GM15510 (cell line): ENCODE measurements around the gene SPTBN2.
A peak's percentile ranks its signal among the peaks of the same experiment; 100 is the strongest.

Source experiments
- POLR2A ChIP-seq: IDR thresholded peaks from 3 replicates; pipeline ENCODE4 v1.6.1; 2011; ENCODE audit warnings: borderline replicate concordance; ENCODE audit not compliant: insufficient read length; ENCODE audit errors: extremely low read depth

The SPTBN2 gene

DNA sequence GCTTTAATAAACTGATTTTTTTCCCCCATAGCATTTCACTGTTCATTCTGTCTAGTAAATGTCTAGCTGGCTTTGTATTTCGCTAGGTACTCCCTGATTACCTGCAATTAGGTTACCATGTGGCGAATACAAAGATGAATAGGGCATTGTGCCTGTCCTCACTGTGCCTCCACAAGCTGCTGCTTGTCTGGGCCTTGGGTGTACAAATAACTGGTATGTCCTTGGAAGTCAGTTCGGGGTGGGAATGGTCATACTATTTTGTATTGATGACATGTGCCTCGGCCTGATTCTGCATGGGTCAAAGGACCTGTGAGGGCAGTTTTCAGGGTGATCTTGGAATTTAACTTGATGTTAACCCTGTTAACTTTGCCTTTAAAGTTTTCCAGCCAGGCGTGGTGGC is 79.1 kb downstream of the SPTBN2 start:
- TF ChIP-seq POLR2A, result no peak

DNA sequence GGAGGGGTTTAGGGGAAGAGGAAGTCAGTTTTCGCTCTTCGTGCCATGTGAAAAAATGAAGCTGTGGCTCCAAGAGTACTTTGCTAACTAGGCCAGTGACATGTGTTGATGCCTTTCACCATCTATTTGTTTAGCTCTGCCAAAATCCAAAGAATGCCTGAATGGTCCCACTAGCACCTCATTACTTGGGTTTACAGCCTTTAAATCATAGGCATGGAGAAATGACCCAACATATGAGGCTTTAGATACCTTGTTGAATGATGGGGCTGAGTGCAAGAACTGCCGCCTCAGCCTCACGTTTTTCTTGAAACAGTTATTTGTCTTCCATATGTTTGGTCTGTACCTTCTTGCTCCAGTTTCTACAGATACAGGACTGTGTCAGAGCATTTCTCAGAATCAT is 82.2 kb downstream of the SPTBN2 start:
- no peak for TF ChIP-seq POLR2A

DNA sequence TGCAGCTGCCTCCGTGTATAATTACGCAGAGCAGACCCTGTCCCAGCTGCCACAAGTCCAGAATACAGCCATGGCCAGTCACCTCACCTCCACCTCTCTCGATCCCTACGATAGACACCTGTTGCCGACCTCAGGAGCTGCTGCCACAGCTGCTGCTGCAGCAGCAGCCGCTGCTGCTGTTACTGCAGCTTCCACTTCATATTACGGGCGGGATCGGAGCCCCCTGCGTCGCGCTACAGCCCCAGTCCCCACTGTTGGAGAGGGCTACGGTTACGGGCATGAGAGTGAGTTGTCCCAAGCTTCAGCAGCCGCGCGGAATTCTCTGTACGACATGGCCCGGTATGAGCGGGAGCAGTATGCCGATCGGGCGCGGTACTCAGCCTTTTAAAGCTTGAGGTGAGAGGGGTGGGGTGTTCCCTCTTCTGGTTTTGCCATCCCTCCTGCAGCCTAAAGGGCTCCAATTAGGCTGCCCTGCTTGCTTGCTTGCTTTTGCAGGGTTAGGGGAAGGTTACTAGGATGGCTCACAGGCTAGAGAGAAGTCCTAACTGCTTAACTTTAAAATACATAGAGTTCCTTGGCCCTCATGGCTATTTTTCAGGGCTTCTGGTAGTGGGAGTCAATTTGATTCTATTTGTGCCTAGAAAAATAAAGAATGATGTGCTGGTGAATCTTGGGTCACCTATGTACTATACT is 85.1 kb downstream of the SPTBN2 start:
- no peak for TF ChIP-seq POLR2A

DNA sequence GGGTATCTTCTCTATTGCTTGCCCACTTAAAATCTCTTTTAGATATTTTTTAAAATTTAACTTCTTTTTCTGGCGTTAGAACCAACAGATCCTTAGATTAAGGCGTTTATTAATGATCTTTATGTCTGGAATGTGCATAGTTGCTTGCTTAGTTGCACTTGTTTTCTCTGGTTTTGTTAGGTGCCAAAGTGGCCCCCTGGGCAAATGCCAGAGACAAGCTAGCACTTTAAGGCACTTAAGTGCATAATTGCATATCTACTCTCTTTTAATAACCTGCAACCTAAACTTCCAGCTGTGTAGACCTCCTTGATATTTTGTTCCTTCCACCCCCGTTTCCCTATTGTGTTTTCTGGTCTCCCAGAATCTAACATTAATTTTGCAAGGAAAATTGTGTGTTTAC is 87.2 kb downstream of the SPTBN2 start:
- TF ChIP-seq POLR2A, result no peak

DNA sequence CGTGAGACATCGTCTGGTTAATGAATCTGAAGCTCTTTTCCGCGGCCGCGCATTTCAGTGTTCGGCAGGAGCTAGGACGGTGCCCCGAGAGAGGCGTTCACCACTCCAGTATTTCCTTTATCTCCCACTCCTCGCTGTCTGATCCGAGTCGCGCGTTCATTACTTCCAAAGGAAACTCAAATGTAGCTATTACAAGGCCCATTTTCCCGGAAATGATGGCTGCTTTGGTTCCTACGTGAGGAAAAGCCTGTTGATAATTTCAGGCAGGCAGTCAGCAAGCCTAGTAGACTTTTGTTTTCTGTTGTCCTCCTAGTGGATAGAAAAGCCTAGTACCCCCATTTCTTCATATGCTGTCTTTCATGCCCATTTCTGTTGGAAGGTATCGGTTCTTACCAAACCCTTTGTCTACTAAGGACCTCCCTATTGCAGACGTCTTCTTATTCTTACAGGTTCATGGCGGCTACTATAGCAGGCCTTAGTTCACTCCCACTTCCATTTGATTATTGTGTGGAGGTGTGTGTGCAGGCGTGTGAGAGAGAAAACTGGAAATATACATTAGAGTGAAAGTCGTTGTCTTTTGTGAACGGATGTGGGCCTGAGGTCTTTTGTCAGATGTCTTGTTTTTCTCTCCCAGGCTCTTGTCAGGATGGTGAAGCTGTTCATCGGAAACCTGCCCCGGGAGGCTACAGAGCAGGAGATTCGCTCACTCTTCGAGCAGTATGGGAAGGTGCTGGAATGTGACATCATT is 89.8 kb downstream of the SPTBN2 start:
- no peak for TF ChIP-seq POLR2A

DNA sequence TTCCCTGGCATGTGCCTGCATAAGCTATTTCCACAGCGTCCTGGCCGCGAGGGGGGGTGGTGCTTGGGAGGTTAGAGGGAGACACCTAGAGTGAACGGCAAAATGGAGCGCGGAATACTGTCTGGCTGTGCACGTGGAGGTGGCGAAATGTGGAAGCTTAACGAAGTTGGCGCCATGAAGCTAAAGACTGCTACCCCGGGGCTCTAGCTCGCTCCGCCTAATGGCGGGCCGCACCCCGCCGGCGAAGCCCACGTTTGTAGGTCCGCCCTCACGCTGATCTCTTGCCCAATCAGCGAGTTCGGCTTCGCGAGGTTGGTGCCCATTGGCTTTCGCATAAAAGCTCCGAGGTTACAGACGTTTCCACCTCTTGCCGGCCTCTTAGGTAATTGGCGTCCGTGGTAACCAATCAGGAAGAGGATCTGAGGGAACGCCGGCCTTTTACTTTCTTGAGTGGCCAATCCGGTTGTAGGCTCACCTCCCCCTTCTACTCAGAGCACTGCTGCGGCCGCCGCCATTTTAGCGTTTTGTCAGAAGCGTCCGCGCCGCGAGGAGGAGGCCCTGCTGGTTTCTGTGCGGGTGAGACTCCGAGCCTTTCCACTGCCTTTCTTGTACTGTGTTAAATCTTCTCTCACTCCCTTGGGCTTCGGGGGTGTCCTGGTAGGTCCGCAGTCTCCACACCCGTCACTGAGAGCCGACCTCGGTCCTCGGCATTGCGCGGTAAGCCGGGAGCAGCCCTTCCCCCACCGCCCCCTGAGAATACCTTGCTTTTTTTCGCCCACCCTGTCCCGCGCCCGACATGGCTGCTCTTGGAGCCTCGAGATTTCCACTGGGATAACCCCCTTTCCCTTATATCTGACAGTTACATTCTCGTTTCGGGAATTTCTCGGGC is 90.6 kb downstream of the SPTBN2 start, which contains the start of gene RBM4:
Gene RBM4 (plus strand): TSS at position 527 of the 889 bp plus-strand sequence. CDS start 1,009 bp downstream, outside the sequence.
- TF ChIP-seq POLR2A, result peak; percentile 87

DNA sequence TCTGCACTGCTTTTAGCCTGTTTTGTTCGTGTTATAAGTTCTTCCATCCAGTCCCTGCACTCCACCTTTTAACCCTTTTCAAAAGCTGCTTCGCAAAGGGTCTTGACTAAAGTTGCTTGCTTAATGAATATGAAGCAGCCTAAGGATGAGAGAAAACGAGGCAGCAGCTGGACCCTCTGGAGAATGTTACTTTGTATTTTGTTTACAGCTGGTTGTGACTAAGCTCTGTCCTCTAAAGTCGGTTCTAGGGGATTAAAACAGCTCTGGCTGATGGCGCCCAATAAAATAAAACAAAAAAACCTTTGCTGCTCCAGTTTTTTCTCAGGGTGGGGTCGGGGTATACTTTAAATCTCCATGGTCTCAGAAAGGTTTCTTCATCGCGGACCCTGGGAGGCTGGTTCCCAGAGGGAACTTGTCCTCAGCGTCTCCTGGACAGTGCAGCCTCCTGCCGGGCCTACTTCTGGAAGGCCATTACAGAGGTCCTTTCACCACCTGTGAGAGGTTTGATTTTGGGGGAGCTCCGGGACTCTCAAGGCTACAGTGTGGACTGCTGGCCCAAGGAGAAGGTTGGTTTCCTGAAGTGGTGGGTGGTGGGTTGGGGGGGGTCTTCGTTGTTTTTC is 91.3 kb downstream of the SPTBN2 start:
- no peak for TF ChIP-seq POLR2A

DNA sequence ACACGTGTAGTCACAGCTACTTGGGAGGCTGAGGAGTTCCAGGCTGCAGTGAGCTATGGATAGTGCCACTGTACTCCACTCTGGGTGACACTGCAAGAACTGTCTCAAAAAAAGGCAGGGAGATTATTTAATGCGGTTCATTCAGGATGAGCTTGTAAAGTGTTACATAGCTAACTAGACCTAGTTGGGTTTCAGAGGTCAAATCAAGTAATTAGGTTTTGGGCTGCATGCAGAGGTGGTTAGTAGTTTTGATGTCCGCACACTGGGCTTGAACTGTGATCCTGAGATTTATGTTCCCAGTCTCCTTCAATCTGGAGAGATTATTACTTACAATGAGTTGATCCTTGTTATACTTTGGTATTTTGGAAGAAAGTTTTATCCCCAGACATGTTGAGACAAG is 92.6 kb downstream of the SPTBN2 start:
- no peak for TF ChIP-seq POLR2A
